NCI-H510A treated with DMSO at 0.1 percent for 48 hours (cell line): ENCODE data around the gene EPB41L4A.
"Not testable (repeated sequence)": the region's sequence is repeated elsewhere in the genome, so short reads cannot be mapped to it uniquely, and the experiment has no call there.

Source experiments
- DNase-seq: peaks from one replicate; lab custom pipeline; 2025; lab: John Stamatoyannopoulos, UW

The EPB41L4A gene

DNA sequence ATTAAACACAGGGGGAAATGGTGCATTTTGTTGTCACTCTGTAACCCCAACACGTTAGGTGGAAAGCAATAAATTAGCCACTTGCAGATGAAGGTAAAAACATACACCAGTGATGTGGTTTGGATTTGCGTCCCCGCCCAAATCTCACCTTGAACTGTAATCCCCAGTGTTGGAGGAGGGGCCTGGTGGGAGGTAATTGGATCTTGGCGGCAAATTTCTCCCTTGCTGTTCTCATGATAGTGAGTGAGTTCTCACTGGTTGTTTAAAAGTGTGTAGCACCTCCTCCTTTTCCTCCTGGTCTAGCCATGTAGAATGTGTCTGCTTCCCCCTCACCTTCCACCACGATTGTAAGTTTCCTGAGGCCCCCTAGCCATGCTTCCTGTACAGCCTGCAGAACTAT lies 17.2 kb downstream of the EPB41L4A start:
- DNase-seq: no peak

DNA sequence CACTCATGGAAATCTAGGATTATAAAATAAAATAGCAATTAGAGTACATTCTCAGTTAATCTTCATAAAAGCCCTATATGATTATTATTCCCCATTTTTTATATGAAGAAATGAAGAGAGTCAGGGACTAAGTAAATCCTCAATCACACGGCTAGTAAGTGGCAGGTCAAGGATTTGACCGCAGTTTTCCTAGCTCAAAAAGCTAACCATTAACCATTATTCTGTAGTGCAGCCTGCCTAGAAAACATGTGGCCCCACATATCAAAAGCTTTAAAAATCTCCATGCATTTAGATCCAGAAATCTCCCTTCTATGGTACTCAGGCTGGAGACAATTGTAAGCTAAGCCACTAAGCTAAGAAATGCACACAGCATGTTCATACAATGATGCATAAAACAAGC lies 21.4 kb downstream of the EPB41L4A start:
- no peak for DNase-seq

DNA sequence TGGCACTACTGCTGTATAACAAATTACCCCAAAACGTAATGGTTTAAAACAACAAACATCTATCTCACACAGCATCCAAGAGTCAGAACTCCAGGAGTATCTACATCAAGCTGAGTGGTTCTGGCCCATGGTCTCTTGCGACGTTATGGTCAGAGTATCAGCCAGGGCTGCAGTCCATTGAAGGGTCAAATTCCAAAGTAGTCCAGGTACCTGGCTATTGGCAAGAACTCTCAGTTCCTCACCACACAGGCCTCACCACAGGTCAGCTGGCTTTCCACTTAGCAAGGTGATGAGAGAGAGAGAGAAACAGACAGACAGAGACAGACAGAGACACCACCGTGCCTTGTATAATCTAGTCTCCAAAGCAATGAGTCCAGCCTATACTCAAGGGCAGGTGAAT lies 22.6 kb downstream of the EPB41L4A start:
- no peak for DNase-seq

DNA sequence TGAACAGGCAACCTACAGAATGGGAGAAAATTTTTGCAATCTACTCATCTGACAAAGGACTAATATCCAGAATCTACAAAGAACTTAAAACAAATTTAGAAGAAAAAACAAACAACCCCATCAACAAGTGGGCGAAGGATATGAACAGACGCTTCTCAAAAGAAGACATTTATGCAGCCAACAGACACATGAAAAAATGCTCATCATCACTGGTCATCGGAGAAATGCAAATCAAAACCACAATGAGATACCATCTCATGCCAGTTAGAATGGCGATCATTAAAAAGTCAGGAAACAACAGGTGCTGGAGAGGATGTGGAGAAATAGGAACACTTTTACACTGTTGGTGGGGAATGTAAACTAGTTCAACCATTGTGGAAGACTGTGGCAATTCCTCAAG lies 23.8 kb downstream of the EPB41L4A start:
- not testable (repeated sequence) for DNase-seq

DNA sequence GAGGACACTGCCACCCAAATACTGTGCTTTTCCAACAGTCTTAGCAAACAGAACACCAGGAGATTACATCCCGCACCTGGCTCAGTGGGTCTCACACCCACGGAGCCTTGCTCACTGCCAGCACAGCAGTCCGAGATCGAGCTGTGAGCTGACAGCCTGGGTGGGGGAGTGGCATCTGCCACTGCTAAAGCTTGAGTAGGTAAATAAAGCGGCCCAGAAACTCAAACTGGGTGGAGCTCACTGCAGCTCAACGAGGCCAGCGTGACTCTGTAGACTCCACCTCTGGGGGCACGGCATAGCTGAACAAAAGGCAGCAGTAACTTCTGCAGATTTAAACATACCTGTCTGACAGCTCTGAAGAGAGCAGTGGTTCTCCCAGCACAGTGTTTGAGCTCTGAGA lies 28.8 kb downstream of the EPB41L4A start:
- peak; percentile 61 for DNase-seq

DNA sequence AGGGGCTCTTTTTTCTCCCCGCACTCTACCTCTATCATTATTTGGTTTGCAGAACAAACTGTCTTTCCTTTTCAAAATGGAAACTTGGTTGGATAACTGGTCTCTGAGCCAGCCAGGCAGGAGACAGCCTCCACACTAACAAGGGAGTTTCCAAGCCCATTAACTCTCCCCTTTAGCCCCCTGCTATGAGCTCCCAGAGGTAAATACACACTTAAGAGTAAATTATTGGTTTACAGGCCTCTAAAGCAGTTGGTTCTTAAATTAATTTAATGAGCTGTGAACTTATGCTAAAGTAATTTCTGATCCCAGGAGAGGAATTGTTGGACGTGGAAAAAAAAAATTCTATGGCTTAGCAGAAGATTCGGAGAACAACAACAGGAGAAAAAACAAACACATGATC lies 30.3 kb downstream of the EPB41L4A start:
- DNase-seq: no peak

DNA sequence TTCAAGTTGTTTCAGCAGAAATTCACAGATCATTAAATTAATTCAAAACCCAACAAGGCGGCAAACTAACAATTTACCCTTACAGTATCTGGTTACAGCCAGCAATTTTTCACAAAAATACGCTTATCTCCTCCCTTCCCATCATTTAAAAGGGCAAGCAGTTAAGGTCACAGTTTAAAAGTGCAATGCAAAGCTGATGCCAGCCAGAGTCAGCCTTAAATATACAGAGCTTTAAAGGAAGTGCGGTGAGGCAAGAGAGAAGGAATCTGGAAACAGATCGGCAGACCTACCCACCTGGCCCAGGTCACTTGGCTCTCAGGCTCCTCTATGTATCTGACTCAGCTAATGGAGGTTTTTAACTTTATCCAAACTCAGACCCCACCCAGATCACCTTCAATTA lies 31.0 kb downstream of the EPB41L4A start:
- no peak for DNase-seq

DNA sequence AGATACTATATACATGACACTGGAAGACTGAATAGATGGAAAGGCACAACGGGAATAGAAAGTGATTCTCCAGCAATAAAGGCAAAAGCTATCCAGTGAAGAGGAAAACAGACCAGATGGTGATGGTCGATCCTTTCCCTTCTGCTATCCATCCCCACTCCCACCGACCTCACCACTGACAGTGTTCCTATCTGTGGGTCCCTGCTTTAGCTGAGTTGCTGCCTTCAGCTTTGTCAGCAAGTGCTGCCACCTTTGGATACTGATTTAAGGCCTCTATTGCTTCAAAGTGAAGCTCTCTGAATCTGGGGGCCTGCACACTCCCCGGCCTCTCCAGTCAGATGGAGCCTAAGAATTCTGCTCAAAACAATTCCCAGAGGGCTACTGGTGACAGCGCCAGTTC lies 32.3 kb downstream of the EPB41L4A start:
- no peak for DNase-seq

DNA sequence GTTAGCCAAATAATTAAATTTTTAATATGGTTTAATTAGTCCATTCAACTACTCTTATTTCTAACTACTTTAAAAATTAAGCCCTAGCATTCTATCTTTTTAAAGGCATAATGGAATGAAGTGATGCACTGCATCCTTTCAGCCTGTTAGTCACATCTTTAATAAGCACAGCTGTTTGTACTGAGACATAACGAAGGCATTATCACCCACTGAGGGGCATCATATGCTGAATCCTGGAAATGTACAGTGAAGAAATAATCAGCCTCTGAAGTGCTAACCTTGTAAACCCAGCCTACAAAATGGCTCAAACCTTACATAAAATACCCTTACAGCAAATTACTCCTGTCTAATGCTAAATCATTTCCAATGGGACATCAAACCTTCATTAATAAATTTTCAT lies 33.1 kb downstream of the EPB41L4A start:
- DNase-seq: no peak

DNA sequence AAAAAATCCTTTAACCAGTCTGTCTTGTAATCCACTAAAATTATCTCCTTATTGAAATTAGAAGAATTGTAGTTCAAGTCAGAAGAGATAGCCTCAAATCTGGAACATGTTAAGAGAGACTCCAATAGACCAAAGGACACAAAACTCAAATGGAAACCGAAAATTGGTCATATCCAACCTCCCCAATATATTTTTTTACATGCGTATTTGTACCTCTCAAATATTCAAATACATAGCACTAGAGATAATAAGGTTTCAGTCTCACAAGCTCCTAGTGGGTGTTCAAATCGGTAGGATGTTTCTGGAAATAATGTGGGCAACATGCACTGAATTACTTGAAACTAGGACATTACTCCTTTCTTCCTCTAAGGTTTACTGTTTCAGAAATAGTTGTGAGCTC lies 33.5 kb downstream of the EPB41L4A start:
- no peak for DNase-seq

DNA sequence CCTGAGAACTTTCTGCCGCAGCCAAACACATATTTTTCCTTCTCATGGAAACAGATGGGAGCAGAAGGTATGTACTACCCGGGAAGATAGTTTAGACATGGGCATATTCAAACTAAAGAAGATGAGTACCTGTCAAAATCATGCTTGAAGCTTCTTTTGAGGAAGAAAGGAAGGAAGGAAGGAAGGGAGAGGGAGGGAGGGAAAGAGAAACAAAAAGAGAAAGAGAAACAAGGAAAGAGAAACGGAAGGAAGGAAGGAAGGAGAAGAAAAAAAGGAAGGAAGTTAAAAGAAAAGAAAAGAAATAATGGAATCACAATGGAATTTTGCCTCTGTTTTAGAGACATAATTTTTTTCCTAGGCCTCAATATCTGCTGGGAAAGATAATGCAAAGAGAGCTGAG lies 34.6 kb downstream of the EPB41L4A start:
- DNase-seq: no peak

DNA sequence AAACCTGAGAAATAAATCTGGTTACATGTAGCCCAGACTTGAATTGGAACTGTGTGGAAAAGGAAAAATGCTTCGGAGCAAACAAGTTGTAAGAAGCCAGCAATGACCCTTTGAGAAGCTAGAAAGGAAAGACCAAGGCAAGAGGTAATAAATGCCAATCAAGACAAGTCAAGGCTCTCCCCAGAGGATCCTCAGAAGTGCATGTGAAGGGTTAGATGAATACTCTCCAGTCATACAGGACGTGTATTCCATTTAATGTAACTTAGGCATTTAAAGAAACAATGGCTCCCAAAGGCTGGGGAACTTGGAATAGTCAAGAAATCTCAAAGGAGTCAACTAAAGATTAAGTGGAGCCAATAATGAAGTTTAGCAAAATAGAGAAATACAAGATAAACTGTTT lies 36.2 kb downstream of the EPB41L4A start:
- DNase-seq: no peak

DNA sequence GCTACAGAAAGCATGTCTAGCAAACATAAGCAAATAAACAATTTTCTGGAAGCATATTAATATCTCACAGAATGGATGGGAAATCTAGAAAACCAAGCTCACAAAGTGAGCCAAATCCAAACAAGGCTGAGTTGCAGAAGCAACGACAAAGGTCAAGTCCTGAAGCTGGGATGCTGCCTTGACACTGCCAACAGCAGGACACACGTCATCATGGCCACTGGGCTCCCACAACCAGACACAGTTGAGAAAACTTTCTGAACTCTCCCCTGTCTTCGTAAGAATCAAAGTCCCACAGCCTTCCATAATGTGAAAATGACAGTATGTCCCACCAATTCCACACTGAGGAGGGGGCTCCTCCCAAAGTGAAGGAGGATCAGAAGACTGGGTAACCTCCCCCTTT lies 37.6 kb downstream of the EPB41L4A start:
- no peak for DNase-seq

DNA sequence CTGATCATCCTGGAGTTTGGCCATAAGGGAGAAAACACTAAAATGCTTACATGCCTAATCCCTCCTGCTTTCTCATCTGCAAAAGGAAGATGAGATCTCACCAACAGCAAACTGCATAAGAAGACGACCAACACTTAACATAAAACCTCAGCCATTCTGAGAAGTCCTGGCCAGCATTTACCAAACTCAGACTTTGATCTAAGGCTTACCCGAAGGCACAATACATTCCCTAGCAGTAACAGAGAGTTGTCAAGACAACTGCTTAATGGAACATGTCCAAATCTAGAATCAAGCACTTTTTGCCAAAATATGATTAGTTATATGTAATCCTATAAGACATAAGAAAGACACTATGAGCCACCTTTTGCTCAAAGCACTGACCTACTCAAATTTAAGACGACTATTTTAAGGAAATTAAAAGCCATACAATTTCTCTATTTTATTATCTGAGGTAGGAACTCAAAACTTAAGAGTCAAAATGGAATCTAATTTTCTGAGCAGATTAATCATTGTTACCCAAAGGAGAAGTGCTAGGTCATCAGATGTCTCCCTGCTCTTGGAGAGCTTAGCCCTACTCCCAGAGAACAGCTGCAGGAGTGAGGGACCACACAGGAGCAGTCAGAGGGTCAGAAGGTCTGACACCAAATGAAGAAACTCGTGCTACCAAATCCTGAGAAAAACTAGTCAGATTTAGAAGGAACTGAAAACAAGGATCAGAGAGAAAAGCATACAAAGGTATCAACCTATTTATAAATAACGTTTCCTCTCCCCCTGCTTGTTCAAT lies 39.3 kb downstream of the EPB41L4A start:
- no peak for DNase-seq

DNA sequence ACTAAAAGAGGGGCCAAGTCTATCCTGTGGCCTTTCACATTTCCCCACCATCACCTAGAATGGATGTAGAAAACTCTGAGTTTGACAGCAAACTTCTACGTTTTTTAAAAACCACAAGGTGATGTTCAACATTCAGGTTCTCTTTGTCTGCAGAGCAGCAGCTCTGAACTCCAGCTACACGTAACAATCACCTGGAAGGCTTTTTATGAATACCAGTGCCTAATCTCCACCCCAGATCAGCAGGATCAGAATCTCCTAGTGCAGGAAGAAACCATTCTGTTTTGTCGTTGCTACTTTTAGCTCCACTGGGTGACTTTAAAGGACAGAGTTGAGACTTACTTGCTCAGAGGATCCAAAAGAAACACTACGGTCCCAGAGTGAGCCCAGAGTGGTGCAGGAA lies 44.3 kb downstream of the EPB41L4A start:
- DNase-seq: no peak

DNA sequence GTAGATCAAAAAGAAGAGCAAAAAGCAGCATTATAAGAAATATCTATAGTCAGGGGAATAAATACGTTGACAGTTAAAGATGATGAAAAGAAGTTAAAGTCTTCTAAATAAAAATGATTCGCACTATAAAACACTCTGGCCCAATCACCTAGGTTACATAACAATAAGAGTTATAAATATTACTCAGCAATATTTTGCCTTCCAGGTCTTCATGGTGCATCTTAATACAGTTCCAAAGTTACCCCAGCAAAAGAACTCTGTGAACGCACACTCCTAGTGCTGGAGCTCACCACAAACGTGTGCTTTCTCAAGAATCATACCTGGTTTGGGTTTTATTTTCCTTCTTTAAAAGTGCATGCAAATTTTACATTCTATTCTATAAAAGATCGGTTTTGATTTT lies 44.7 kb downstream of the EPB41L4A start:
- DNase-seq: no peak

DNA sequence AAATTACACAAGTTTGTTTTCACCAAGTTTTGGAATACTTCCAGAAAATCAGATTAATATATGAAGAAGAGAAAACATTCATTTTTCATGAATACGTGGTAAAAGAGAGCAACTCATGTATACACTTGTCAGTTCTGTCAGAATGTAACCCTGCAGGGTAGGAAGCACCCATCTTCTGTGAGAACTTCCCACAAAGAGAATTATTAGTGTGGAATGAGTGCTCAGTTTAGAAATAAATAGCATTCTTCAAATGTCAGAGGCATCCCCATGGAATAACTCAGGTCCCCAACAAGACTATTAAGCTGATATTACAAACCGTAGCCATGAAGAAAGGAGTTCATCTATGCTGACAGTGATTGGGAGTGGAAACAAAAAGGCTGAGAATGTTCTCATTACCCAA lies 45.2 kb downstream of the EPB41L4A start:
- no peak for DNase-seq

DNA sequence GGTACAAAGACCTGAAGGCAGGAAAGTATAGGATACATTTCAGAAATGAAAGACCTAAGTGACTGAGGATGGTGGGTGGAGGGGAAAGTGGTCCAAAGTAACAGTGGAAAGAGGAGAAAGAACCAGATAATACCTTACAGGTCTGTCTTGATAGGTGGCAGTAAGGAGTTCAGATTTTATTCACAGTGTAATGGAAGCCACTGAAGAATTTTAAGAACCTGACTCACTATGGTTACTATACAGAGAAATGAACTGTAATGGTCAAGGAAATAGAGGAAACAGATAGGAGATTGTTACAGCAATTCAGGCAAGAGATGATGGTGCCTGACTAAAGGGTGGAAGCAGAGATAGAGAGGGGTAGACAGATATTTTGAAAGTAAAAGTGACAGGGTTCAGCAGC lies 46.5 kb downstream of the EPB41L4A start:
- no peak for DNase-seq

DNA sequence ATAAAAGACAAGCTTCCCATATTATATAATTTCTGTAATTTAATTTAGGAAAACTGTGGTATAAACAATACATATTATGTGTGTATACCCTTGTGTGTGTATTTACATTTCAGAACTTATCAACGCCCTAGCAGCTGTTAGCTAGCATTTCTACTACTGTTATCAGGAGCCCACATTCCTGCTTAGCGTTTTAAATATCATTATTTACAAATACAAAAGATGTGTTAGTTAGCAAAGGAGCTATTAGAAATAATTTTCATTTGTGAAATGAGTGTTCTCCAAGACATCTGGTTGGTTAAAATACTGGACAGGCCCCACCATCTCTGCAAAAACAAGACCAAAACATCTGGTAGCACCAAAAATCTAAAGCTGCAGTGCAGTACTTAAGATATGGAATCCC lies 48.0 kb downstream of the EPB41L4A start:
- DNase-seq: no peak

DNA sequence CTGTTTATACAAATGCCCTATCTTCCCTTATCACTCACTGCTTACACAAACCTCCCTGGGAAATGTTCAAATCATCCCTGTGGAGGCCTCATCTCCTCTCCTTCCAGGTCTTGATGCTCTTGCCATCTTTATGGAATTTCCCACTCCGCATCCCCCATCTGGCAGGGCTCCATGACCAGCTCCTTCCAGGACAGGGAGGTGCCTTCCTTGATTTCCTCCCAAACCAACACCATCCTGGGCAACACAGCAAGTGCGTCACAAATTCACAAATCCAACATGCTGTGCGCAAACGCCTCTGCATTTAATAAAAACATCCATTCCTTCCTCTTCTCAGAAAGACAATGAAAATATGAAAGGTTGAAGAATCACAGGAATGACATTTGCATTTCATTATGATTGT lies 51.7 kb downstream of the EPB41L4A start:
- no peak for DNase-seq

DNA sequence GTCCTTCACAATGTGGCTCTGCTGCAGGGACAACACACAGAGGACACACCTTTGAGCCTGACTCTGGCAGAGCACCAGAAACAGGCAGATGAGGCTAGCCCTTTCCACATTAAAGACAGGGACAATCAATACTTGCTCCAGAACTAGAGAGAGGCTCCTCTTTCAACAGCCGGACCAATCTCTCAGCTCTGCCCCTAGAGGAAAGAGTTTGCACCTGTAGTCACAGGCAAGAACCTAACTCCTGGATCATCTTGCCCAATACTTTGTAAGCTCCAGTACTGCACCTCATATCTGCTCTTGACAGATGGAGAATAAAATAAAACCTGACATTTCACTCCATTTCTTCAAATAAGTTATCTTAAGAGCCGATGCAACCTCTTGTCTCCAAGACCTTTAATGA lies 52.1 kb downstream of the EPB41L4A start:
- DNase-seq: no peak

DNA sequence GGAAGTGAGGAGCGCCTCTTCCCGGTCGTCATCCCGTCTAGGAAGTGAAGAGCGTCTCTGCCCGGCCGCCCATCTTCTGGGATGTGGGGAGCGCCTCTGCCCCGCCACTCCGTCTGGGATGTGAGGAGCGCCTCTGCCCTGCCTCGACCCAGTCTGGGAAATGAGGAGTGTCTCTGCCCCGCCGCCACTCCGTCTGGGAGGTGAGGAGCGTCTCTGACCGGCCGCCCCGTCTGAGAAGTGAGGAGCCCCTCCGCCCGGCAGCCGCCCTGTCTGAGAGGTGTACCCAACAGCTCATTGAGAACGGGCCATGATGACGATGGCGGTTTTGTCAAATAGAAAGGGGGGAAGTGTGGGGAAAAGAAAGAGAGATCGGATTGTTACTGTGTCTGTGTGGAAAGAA lies 58.3 kb downstream of the EPB41L4A start:
- DNase-seq: not testable (repeated sequence)

DNA sequence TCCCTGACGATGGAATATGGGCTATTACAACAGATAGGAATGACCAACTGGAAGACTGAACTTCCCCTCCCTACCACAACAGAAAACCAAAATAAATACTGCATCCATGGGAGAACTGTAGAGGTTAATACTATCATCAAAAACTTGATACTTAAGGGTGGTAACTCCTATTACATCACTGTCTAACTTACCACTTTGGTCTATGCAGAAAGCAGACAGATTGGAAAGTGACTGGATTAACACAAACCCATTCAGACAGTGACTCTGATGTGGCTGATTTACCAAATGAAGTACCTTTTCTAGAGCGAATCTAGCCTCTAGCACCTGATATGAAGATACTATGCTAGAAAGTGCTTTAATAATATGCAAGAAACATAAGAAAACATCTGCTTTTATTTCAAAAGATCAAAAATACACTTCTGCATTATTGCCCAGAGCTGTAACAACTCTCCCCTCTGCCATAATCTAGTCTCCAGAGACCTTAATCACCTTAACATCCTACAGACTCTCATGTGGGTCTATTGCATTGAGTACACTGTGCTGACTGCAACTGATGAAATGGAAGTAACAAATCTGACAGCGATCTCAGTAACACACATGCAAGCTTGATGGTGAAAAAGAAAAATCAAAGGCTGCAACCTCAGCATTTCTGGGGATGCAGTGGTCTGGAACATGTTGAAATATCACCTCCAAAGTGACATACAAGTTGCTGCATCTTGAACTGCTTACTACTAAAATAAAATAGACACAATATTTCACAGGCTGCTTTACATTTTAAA lies 62.7 kb downstream of the EPB41L4A start:
- DNase-seq: no peak
